HG03280 (cell line): ENCODE results near the gene CTIF.

Experiments used
- ATAC-seq: cut with Tn5 transposase; IDR thresholded peaks from one replicate; pipeline ENCODE4 v1.9.1; 2021; ENCODE audit warnings: mild to moderate bottlenecking, moderate library complexity; ENCODE audit not compliant: unreplicated experiment

Gene CTIF

GRCh38 chr18:48617844-48618497, 79.1 kb downstream of the CTIF start:
- no peak for ATAC-seq

- ATAC-seq, result no peak
Measured at GRCh38 chr18:48619016-48619415, 80.2 kb downstream of the CTIF start.

- no peak for ATAC-seq
Measured at GRCh38 chr18:48619501-48619900, 80.7 kb downstream of the CTIF start.

- no peak for ATAC-seq
Measured at GRCh38 chr18:48620071-48620470, 81.2 kb downstream of the CTIF start.

GRCh38 chr18:48621240-48621639, 82.4 kb downstream of the CTIF start:
- no peak for ATAC-seq

GRCh38 chr18:48621815-48622555, 83.2 kb downstream of the CTIF start:
- no peak for ATAC-seq

- no peak for ATAC-seq
Measured at GRCh38 chr18:48622911-48623431, 84.1 kb downstream of the CTIF start.

- no peak for ATAC-seq
Measured at GRCh38 chr18:48623468-48624235, 84.8 kb downstream of the CTIF start.

GRCh38 chr18:48624856-48625255, 86.0 kb downstream of the CTIF start:
- ATAC-seq, result no peak

- no peak for ATAC-seq
Measured at GRCh38 chr18:48627216-48627615, 88.4 kb downstream of the CTIF start.

- ATAC-seq, result no peak
Measured at GRCh38 chr18:48629730-48630324, 91.0 kb downstream of the CTIF start.

- no peak for ATAC-seq
Measured at GRCh38 chr18:48631851-48632250, 93.0 kb downstream of the CTIF start.

- no peak for ATAC-seq
Measured at GRCh38 chr18:48632676-48633257, 93.9 kb downstream of the CTIF start.

- ATAC-seq, result no peak
Measured at GRCh38 chr18:48634491-48634890, 95.7 kb downstream of the CTIF start.

- ATAC-seq, result no peak
Measured at GRCh38 chr18:48634975-48635374, 96.1 kb downstream of the CTIF start.

GRCh38 chr18:48635806-48636205, 97.0 kb downstream of the CTIF start:
- ATAC-seq, result no peak

- no peak for ATAC-seq
Measured at GRCh38 chr18:48636436-48636835, 97.6 kb downstream of the CTIF start.

GRCh38 chr18:48637081-48637990, 98.5 kb downstream of the CTIF start:
- ATAC-seq, result no peak

GRCh38 chr18:48638451-48638850, 99.6 kb downstream of the CTIF start:
- ATAC-seq, result no peak
